Activated naive CD4-positive, alpha-beta T cell (primary cell): Measurements from ENCODE around the gene TXK.

Source experiments
- DNase-seq, 4 experiments: peaks; one replicate each; lab custom pipeline; 2025; lab: John Stamatoyannopoulos, UW

TXK gene

GRCh38 chr4:48103483-48104139 is 30.4 kb downstream of the TXK start:
- no peak for DNase-seq

- DNase-seq, result no peak
These were observed 31.7 kb downstream of the TXK start for GRCh38 chr4:48102303-48102702.

- DNase-seq, result no peak
These were observed 33.8 kb downstream of the TXK start for GRCh38 chr4:48100256-48100655.

- DNase-seq, result no peak
These were observed 38.6 kb downstream of the TXK start for GRCh38 chr4:48095441-48095840.

- DNase-seq, result no peak
These were observed 40.0 kb downstream of the TXK start for GRCh38 chr4:48093991-48094416.

GRCh38 chr4:48090621-48091020 is 43.4 kb downstream of the TXK start:
- DNase-seq, result no peak

GRCh38 chr4:48085821-48086589 is 48.0 kb downstream of the TXK start:
- no peak for DNase-seq

GRCh38 chr4:48082956-48083355 is 51.1 kb downstream of the TXK start:
- no peak for DNase-seq

GRCh38 chr4:48081196-48081595 is 52.9 kb downstream of the TXK start:
- no peak for DNase-seq

GRCh38 chr4:48079972-48080391 is 54.1 kb downstream of the TXK start:
- no peak for DNase-seq

GRCh38 chr4:48078862-48079655 is 55.0 kb downstream of the TXK start:
- DNase-seq, result no peak

- no peak for DNase-seq
These were observed 55.6 kb downstream of the TXK start for GRCh38 chr4:48078425-48078824.

GRCh38 chr4:48074657-48075056 is 59.4 kb downstream of the TXK start:
- DNase-seq, result no peak

- no peak for DNase-seq
These were observed 60.4 kb downstream of the TXK start for GRCh38 chr4:48073567-48074103.

GRCh38 chr4:48071191-48071590 is 62.9 kb downstream of the TXK start:
- no peak for DNase-seq

- no peak for DNase-seq
These were observed 65.0 kb downstream of the TXK start for GRCh38 chr4:48069026-48069425.

GRCh38 chr4:48068182-48068581 is 65.9 kb downstream of the TXK start:
- no peak for DNase-seq

- DNase-seq, result no peak
These were observed 66.5 kb downstream of the TXK start for GRCh38 chr4:48067536-48067935.

- no peak for DNase-seq
These were observed 68.4 kb downstream of the TXK start for GRCh38 chr4:48065587-48066052.

- no peak for DNase-seq
These were observed 69.7 kb downstream of the TXK start for GRCh38 chr4:48064349-48064748.

GRCh38 chr4:48058617-48059530 is 75.2 kb downstream of the TXK start:
- no peak for DNase-seq
